ENCODE results near the gene NELFA.
"Not testable (repeated sequence)": the region's sequence is repeated elsewhere in the genome, so short reads cannot be mapped to it uniquely, and the experiment has no call there.

NELFA gene

DNA sequence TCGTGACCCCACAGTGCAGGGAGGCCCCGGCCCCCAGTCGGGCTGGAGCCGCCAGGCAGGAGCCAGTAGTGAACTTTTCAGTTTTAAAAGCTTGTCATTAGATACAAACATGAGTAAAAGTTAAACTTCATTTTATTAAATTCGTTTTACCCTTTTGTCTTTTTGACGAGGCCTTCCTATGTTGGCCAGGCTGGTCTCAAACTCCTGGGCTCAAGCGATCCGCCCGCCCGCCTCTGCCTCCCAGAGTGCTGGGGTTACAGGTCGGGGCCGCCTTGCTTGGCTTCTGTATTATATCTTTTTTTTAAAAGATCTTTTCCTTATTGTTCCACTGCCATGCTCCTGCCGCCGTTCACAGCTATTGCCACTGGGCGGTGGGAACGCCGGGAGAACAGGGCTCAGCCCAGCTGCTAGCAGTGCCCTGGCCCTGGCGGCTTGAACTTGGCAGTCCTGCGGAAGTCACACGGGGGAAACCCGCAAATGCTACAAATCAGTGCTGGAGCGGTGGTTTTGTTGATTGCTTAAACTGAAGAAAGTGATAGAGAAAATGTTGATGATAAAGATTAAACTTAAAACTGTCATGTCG, 968 bp upstream of the NELFA start:
- H3K4me1 ChIP-seq (ENCODE audit: insufficient read depth, insufficient read length) = no peaks in the 10 kb centered on the region
- H3K27me3 ChIP-seq (ENCODE audit: insufficient read depth, insufficient read length) = no peaks in the 10 kb centered on the region
- H3K9ac ChIP-seq (ENCODE audit: insufficient read length, low read depth) = peak overlapping the region; percentile 100
- H3K36me3 ChIP-seq (ENCODE audit: insufficient read depth, insufficient read length, low read length) = peaks cover 24% of the 10 kb centered on the region
- no peaks in the 10 kb centered on the region for H3K9me3 ChIP-seq (ENCODE audit: insufficient read depth, low read length)
- peak overlapping the region; percentile 100 for H3K4me3 ChIP-seq (ENCODE audit: insufficient read length, low read depth)
- DNase-seq (ENCODE audit: low read depth, low spot score) = peak; percentile 49
- TF ChIP-seq ZNF274 (IDR thresholded peaks at IDR 0.05; ENCODE audit: low read depth, low read length) (no peak), SUZ12 (IDR thresholded peaks at IDR 0.05; ENCODE audit: extremely low read depth, insufficient read depth, insufficient read length) (no peak), YY1 (IDR thresholded peaks at IDR 0.05; ENCODE audit: insufficient read depth, insufficient read length) (no peak)

DNA sequence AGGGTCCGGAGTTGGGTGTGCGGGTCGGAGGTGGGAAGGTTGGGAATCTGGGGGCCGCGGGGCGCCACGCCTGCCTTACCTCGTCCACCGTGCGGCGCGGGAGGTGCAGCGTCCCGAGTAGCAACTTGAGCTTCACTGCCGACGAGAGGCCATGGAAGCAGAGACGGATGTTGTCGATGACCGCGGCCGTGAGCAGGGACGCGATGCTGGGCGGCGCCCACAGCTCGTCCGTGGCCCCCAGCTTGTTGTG, 178 bp downstream of the NELFA start:
- DNase-seq (ENCODE audit: low read depth, low spot score) = no peak
- no peaks in the 10 kb centered on the region for H3K4me1 ChIP-seq (ENCODE audit: insufficient read depth, insufficient read length)
- no peaks in the 10 kb centered on the region for H3K9me3 ChIP-seq (ENCODE audit: insufficient read depth, low read length)
- H3K9ac ChIP-seq (ENCODE audit: insufficient read length, low read depth) = peak overlapping the region; percentile 100
- H3K4me3 ChIP-seq (ENCODE audit: insufficient read length, low read depth) = peak overlapping the region; percentile 100
- no peaks in the 10 kb centered on the region for H3K27me3 ChIP-seq (ENCODE audit: insufficient read depth, insufficient read length)
- no peak for TF ChIP-seq SUZ12 (IDR thresholded peaks at IDR 0.05; ENCODE audit: extremely low read depth, insufficient read depth, insufficient read length)
- TF ChIP-seq ZNF274 (IDR thresholded peaks at IDR 0.05; ENCODE audit: low read depth, low read length) = no peak
- TF ChIP-seq YY1 (IDR thresholded peaks at IDR 0.05; ENCODE audit: insufficient read depth, insufficient read length) = no peak
- peaks cover 34% of the 10 kb centered on the region for H3K36me3 ChIP-seq (ENCODE audit: insufficient read depth, insufficient read length, low read length)

DNA sequence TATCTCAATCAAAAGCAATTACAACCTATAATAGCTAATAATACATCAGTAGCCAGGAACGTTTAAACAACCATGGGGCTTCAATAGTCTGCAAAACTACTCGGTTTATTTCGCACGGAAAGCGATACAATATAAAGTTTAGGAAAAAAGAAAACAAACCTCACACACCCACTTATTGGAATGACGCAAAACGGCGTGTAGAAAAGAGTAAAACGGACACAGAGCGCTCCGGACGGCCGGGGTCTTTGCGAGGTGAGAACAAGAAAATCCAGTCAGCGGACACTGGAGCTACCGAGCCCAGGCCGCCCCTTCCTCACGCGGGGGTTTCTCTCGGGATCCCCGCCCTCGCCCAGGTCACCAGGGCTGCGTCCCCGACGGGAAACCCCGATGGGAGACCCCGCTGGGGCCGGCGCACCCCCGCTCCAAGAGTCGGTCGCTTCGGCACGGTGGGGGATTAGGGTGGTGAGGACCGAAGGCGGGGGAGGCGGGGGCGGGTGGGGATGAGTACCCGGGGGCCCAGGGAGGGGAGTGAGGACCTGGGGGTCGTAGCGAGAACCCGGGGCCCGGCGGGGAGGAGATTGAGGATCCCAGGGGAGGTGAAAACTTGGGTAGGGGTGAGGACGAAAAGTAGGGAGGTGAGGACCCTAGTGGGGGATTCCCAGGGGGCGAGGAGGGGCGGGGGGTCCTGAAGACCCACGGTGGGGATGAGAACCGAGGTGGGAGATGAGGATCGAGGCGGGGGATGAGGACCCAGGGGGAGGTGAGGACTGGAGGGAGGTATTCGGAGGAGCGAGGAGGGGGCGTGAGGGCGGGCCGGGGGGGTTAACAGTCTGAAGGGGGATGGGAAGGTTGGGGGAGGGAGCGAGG, 737 bp downstream of the NELFA start:
- H3K36me3 ChIP-seq (ENCODE audit: insufficient read depth, insufficient read length, low read length) = peaks cover 40% of the 10 kb centered on the region
- peak overlapping the region; percentile 100 for H3K4me3 ChIP-seq (ENCODE audit: insufficient read length, low read depth)
- TF ChIP-seq SUZ12 (IDR thresholded peaks at IDR 0.05; ENCODE audit: extremely low read depth, insufficient read depth, insufficient read length) (no peak), ZNF274 (IDR thresholded peaks at IDR 0.05; ENCODE audit: low read depth, low read length) (no peak), YY1 (IDR thresholded peaks at IDR 0.05; ENCODE audit: insufficient read depth, insufficient read length) (no peak)
- H3K27me3 ChIP-seq (ENCODE audit: insufficient read depth, insufficient read length) = no peaks in the 10 kb centered on the region
- no peak for DNase-seq (ENCODE audit: low read depth, low spot score)
- H3K9me3 ChIP-seq (ENCODE audit: insufficient read depth, low read length) = no peaks in the 10 kb centered on the region
- H3K4me1 ChIP-seq (ENCODE audit: insufficient read depth, insufficient read length) = no peaks in the 10 kb centered on the region
- peak overlapping the region; percentile 100 for H3K9ac ChIP-seq (ENCODE audit: insufficient read length, low read depth)

DNA sequence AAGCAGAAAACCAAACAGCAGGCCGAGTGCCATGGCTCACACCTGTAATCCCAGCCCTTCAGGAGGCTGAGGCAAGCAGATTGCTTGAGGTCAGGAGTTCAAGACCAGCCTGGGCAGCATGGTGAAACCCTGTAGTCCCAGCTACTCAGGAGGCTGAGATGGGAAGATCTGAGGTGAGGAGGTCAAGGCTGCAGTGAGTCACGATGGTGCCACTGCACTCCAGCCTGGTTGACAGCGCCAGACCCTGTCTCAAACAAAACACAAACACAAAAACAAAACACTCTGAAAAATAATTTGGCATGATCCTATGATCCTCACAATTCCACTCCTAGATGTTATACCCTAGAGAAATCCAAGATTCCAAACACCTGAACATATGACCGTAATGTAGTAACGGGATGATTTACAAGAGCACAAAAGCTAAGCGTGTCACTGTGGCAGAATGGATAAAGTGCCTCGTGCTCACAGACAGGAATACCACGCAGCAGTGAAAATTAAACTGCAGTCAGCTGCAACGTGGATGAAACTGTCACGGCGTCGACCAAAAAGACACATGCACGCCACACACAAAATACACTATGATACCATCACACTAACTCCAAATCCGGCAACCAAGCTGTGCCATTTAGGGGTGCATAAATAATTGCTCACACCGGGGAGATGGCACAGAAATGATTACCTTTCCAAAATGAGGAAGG, 1.7 kb downstream of the NELFA start:
- DNase-seq (ENCODE audit: low read depth, low spot score) = no peak
- Histone ChIP-seq H3K36me3 (ENCODE audit: insufficient read depth, insufficient read length, low read length) (peaks cover 42% of the 10 kb centered on the region), H3K4me3 (ENCODE audit: insufficient read length, low read depth) (peak overlapping the region; percentile 100), H3K27me3 (ENCODE audit: insufficient read depth, insufficient read length) (no peaks in the 10 kb centered on the region), H3K4me1 (ENCODE audit: insufficient read depth, insufficient read length) (no peaks in the 10 kb centered on the region), H3K9me3 (ENCODE audit: insufficient read depth, low read length) (no peaks in the 10 kb centered on the region), H3K9ac (ENCODE audit: insufficient read length, low read depth) (no peak overlapping the region)
- TF ChIP-seq ZNF274 (IDR thresholded peaks at IDR 0.05; ENCODE audit: low read depth, low read length) = no peak
- TF ChIP-seq YY1 (IDR thresholded peaks at IDR 0.05; ENCODE audit: insufficient read depth, insufficient read length) = no peak
- no peak for TF ChIP-seq SUZ12 (IDR thresholded peaks at IDR 0.05; ENCODE audit: extremely low read depth, insufficient read depth, insufficient read length)

DNA sequence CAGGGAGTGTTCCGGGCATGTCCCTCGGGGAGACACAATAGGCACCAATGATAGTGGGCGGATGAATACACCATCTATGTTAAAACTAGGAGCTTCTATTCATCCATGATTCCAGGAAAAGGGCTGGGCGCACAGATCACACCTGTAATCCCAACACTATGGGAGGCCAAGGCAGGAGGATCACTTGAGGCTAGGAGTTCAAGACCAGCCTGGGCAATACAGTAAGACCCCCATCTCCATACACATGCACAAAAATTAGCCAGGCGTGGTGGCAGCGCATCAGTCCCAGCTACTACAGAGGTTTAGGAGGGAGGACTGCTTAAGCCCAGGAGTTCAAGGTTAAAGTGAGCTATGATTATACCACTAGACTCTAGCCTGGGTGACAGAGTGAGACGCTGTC, 2.4 kb downstream of the NELFA start:
- Histone ChIP-seq H3K4me1 (ENCODE audit: insufficient read depth, insufficient read length) (no peaks in the 10 kb centered on the region), H3K9me3 (ENCODE audit: insufficient read depth, low read length) (no peaks in the 10 kb centered on the region), H3K4me3 (ENCODE audit: insufficient read length, low read depth) (no peak overlapping the region), H3K27me3 (ENCODE audit: insufficient read depth, insufficient read length) (no peaks in the 10 kb centered on the region), H3K9ac (ENCODE audit: insufficient read length, low read depth) (no peak overlapping the region), H3K36me3 (ENCODE audit: insufficient read depth, insufficient read length, low read length) (peaks cover 42% of the 10 kb centered on the region)
- TF ChIP-seq SUZ12 (IDR thresholded peaks at IDR 0.05; ENCODE audit: extremely low read depth, insufficient read depth, insufficient read length) (no peak), YY1 (IDR thresholded peaks at IDR 0.05; ENCODE audit: insufficient read depth, insufficient read length) (no peak), ZNF274 (IDR thresholded peaks at IDR 0.05; ENCODE audit: low read depth, low read length) (no peak)
- no peak for DNase-seq (ENCODE audit: low read depth, low spot score)

DNA sequence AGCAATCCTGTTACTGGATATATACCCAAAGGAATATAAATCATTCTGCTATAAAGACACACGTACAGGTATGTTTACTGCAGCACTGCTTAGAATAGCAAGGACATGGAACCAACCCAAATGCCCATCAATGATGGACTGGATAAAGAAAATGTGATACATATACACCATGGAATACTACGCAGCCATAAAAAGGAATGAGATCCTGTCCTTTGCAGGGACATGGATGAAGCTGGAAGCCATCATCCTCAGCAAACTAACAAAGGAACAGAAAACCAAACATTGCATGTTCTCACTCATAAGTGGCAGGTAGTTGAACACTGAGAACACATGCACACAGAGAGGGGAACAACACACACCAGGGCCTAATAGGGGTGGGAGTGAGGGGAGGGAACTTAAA, 5.4 kb downstream of the NELFA start:
- H3K9me3 ChIP-seq (ENCODE audit: insufficient read depth, low read length) = peaks cover 10% of the 10 kb centered on the region
- DNase-seq (ENCODE audit: low read depth, low spot score); H3K4me1 ChIP-seq (ENCODE audit: insufficient read depth, insufficient read length); H3K4me3 ChIP-seq (ENCODE audit: insufficient read length, low read depth); H3K9ac ChIP-seq (ENCODE audit: insufficient read length, low read depth); H3K27me3 ChIP-seq (ENCODE audit: insufficient read depth, insufficient read length): not testable (repeated sequence)
- H3K36me3 ChIP-seq (ENCODE audit: insufficient read depth, insufficient read length, low read length) = peaks cover 42% of the 10 kb centered on the region

DNA sequence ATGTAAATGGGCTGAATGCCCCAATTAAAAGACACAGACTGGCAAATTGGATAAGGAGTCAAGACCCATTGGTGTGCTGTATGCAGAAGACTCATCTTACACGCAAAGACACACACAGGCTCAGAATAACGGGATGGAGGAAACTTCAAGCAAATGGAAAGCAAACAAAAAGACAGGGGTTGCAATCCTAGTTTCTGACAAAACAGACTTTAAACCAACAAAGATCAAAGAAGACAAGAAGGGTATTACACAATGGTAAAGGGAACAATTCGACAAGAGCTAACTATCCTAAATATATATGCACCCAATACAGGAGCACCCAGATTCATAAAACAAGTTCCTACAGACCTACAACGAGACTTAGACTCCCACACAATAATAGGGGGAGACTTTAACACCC, 9.5 kb downstream of the NELFA start:
- DNase-seq (ENCODE audit: low read depth, low spot score); H3K4me3 ChIP-seq (ENCODE audit: insufficient read length, low read depth); H3K27me3 ChIP-seq (ENCODE audit: insufficient read depth, insufficient read length); H3K4me1 ChIP-seq (ENCODE audit: insufficient read depth, insufficient read length); H3K9ac ChIP-seq (ENCODE audit: insufficient read length, low read depth): not testable (repeated sequence)
- Histone ChIP-seq H3K9me3 (ENCODE audit: insufficient read depth, low read length) (peaks cover 24% of the 10 kb centered on the region), H3K36me3 (ENCODE audit: insufficient read depth, insufficient read length, low read length) (peaks cover 17% of the 10 kb centered on the region)
